Fibroblast of skin of abdomen (primary cell): ENCODE results near the gene RMDN2.
A peak's percentile ranks its signal among the peaks of the same experiment; 100 is the strongest.
"Not testable (repeated sequence)": the region's sequence is repeated elsewhere in the genome, so short reads cannot be mapped to it uniquely, and the experiment has no call there.

Source experiments
- DNase-seq: peaks from one replicate; pipeline ENCODE4 v3.0.0-alpha.2; 2013

RMDN2 gene

DNA sequence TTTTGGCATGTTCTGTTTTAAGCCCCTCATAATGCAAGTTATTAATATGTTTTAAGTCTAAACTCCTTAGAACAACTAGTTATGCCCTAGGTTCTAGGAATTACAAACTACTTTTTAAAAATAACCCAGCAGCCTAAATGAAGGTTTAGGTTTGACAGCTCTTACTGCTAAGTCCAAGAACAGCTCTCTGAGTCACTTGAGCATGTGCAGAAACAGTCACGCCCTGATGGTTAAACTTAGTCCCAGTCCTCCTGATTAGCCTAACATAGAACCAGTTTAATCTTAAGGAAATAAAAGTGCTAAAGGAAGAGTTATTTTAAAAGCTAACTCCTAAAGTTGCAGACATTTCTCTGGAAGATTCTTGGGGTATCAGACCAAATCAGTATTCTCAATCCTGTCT, 72.5 kb downstream of the RMDN2 start:
- no peak for DNase-seq

DNA sequence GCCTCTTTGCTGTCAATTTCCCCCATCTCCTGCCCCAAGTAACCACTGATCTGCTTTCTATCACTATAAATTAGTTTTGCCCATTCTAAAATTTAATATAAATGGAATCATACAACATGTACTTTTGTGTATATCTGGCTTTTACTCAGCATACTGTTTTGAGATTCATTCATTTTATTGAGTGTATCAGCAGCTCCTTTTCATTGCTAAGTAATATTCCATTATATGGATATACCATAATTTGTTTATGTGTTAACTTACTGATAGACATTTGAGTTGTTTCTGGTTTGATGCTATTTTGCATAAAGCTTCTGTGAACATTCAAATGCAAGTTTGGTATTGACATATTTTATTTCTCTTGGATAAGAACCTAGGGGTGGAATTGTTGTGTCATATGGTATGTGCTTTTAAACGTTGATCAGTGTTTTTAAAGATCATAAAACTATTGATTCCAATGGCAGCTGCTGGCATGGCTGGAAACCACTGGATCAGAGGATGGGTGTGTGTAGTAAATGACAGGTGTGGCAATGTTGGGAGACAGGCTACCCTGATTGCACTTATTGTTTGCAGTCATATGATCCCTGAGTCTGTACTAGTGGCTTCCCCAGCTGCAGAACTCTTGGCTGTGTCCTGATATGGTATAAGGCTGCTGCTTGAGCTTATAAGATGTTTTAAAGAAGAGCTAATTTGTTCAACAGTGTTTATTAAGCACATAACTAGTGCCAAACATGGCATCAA, 75.6 kb downstream of the RMDN2 start:
- no peak for DNase-seq

DNA sequence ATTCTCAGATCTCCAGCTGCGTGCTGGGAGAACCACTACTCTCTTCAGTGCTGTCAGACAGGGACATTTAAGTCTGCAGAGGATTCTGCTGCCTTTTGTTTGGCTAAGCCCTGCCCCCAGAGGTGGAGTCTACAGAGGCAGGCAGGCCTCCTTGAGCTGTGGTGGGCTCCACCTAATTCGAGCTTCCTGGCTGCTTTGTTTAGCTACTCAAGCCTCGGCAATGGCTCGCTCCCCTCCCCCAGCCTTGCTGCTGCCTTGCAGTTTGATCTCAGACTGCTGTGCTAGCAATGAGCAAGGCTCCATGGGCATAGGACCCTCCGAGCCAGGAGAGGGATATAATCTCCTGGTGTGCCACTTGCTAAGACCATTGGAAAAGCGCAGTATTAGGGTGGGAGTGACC, 85.1 kb downstream of the RMDN2 start:
- DNase-seq = not testable (repeated sequence)

DNA sequence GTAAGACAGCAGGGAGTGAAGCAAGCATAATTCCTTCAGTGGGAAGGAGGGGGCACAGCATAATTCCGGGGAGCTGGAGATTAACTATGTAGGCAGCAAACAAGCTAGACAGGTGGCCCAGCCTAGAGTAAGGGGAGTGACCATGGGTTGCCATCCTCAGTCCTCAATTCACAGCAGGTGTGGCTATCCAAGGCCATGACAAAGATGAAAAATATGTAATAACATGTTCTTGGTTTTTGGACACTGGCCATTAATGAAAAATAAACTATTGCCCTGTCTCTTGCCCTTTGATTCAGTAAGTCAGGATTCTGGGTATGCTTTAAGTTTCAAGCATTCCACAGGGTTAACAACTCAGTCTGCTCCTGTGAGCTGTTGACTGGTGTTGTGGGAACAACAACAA, 85.9 kb downstream of the RMDN2 start:
- DNase-seq = no peak

DNA sequence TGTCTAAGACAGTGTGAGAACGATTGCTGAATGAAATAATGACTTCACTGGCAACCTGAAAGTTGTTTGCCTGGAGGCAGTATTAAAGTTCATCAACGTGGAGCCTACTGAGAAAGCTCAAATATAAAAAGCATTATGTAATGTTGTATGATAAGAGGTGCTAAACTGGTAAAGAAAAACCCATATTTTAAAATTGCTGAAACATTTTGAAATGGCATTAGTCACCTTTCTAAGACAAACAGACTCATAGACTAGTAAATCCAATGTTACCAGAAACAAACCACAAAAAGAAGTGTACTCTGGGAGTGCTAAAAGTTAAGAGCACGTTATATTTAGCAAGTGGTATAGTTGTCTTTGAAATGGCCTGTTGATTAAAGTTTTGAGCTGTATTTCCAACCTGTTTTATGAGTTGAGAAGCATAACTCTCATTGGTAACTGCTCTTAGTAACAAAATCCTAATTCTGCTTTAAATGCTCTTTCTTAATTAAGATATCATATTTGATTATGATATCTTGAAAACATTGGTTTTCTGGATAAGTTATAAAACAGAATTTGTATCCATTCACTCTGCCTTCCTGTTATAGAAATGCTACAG, 88.2 kb downstream of the RMDN2 start:
- peak; percentile 33 for DNase-seq

DNA sequence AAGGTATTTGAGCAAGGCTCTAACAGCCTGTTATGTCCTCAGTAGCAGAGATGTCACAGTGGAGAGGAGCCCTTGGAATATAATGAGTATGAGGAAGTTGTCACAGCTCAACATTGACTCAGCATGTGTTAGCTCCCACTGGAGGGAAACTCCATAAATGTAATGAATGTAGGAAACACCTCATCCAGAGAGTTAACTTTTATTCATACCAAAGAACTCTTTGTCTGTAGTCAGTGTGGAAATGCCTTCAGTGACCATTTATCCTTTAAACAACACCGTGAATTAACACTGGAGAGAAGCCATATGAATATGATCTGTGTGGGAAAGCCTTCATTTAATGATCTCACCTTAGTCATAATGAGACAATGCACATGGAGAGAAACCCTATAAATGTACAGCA, 91.1 kb downstream of the RMDN2 start:
- DNase-seq = peak; percentile 20

DNA sequence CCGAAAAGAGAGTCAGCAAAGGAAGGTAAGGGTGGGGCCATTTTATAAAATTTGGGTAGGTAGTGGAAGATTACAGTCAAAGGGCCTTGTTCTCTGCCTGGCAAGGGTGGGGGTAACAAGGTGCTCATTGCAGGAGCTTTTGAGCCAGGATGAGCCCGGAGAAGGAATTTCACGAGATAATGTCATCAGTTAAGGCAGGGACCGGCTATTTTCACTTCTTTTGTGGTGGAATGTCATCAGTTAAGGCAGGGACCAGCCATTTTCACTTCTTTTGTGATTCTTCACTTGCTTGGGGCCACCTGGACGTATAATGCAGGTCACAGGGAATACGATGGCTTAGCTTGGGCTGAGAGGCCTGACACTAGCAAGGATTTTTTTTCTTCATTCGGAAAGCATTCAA, 92.7 kb downstream of the RMDN2 start:
- no peak for DNase-seq

DNA sequence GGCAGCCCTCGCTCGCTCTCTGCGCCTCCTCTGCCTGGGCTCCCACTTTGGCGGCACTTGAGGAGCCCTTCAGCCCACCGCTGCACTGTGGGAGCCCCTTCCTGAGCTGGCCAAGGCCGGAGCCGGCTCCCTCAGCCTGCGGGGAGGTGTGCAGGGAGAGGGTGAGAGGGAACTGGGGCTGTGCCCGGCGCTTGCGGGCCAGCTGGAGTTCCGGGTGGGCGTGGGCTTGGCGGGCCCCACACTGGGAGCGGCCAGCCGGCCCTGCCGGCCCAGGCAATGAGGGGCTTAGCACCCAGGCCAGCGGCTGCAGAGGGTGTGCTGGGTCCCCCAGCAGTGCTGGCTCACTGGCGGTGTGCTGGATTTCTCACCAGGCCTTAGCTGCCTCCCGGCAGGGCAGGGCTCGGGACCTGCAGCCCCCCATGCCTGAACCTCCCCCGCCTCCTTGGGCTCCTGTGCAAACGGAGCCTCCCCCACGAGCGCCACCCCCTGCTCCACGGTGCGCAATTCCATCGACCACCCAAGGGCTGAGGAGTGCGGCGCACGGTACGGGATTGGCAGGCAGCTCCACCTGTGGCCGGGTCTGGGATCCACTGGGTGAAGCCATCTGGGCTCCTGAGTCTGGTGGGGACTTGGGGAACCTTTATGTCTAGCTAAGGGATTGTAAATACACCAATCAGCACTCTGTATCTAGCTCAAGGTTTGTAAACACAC, 95.4 kb downstream of the RMDN2 start:
- not testable (repeated sequence) for DNase-seq

DNA sequence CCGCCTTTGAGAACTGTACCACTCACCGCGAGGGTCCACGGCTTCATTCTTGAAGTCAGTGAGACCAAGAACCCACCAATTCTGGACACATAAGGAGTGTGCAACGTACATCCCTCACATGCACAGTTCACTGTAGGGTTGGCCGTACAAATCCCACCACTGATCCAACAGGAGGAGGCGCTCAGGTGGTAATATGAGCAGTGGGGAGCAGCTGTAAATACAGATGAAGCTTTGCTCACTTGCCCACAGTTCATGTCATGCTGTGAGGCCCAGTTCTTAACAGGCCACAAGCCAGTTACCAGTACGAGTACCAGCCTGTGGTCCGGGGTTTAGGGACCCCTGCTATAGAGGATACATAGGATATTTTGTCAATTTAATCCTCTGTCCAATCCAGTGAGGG, 96.5 kb downstream of the RMDN2 start:
- no peak for DNase-seq

DNA sequence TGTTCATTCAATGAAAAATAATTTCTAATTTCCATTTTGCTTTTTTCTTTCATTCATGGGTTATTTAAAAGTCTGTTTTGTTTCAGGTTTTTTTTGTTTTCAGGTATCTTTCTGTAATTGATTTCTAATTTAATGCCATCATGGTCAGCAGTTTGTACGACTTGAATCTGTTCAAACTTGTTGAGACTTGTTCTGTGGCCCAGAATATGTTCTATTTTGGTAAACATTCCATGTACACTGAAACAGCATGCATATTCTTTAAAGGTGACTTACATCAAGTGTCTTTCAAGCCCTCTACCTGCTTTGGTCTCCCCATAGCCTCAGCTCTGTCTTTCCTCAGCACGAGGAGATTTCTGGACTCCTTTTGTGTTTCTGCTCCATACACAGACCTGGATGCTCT, 101.8 kb downstream of the RMDN2 start:
- DNase-seq = no peak

DNA sequence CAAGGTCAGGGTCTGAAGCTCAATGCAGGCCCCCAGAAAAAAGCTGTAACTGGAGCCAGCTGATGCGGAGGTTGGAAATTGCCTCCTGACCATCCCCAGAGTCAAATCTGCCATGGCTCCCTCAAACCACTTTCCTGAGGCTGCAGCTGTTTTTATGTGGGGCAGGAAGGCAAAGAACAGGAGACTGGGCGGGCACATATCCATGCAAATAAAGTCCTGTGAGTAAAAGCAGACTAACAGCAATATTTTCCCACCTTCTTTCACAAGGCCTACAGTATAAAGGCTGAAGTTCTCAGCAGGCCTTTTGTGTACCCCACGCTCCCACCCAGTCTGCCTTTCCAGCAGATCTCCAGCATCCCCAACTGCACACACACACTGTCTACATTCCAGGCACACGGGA, 103.7 kb downstream of the RMDN2 start:
- DNase-seq = no peak

DNA sequence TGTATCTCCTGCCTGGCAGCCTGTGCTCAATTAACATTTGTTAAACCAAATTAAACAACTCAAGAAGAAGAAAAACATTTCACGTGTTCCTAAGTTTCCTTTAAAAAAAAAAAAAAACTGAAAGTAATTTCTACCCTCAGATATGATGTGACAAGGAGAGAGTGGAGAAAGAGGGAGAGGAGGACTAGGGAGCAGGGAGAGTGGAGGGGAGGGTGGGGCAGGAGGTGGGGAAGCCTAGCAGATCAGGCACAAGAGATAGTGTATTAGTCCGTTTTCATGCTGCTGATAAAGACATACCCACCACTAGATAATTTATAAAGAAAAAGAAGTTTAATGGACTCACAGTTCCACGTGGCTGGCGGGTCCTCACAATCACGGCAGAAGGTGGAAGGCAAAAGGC, 104.4 kb downstream of the RMDN2 start:
- no peak for DNase-seq

DNA sequence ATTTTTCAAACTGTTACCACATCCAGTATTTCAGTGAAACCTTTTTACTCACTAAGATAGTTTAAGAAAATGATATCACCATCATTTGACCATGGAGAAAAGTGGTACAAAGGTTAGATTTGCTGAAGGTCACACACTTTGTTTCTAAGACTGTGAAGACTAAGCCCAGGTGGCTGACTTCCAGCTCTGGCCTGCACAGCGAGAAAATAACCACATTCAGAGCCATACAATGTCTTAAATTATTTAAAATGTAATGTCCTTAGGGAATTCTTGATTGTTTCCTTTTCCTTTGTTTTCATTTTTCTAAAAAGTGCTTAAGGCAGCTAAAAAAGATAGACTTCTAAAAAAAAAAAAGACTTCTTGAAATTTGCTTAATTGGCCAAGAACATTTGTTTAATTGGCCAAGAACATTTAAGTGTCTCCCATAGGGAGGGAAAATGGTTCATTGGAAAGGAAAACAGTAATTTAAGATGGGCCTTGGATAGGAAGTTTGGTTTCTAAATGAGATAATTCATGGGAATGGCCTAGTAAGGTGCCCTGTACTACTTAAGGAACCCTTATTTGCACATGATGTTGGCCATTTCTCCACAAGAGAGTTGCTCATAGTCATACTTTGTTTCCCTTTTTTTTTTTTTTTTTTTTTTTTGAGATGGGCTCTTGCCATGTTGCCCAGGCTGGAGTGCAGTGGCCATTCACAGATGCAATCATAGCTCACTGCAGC, 105.7 kb downstream of the RMDN2 start:
- DNase-seq = no peak

DNA sequence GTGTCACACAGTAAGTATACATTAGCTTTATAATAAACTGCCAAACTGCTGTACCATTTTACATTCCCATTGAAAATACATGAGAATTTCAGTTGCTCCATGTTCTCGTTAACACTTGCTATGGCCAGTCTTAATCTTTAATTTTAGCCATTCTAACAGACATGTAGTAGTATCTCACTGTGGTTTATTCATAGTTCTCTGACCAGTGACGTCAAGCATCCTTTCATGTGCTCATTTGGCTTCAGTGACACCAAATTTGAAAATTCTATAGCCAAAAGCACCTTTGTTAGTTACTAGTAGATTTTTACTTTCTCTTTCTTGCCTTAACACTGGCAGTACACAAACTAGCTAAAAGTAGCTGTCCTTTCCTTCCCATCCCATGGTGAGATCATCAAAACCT, 107.9 kb downstream of the RMDN2 start:
- no peak for DNase-seq

DNA sequence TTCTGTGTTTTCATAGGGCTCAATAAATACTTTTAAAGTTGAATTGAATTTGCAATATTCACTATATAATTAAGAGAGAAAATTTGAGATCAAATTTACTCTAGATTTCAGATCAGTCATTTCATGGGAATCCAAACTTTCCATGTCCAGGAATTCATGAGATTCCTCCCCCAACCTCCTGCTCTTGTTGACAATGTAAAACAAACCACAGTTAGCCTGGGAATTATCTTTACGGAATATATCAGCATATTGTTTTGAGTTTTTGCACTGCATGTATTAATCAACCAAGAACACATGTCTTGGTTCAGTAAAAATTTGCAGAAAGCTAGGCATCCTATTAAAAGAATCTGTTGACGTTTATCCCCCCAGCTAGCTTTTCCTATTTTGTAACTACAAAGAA, 108.6 kb downstream of the RMDN2 start:
- peak; percentile 42 for DNase-seq

DNA sequence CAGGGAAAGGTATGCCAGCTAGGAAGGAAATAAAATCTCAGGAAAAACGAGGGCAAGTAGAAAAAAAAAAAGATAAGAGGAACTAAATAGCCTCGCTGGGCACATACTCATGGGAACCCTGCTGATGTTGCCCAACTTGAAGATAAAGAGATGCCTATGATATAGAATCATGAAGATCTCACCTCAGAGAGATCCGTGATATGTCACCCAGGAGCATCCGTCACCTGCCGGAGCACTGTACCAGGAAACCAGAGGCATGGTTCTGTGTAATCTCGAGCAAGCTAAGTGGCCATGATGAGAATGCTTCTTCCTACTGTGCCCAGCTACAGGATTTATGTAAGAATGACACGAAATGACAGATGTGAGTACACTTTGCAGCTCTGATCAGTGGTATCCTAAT, 110.9 kb downstream of the RMDN2 start:
- no peak for DNase-seq

DNA sequence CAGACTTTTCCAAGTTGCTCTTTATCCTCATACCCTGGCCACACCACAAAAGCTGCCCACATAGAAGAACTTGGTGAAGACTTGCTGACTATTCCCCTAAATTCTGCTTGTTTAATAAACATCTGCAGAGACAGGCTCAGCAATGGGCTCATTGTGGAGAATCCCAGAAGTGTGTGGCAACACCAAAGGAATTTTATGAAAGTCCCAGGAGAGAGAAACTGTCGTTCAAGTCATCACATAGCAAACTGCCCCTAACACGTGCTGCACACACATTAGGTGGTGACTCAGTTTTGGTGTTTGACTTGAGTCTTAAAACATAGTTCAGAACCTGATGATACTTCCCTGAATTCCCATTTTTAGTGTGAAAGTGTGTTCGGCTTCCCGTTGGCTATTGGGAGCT, 112.2 kb downstream of the RMDN2 start:
- peak; percentile 46 for DNase-seq

DNA sequence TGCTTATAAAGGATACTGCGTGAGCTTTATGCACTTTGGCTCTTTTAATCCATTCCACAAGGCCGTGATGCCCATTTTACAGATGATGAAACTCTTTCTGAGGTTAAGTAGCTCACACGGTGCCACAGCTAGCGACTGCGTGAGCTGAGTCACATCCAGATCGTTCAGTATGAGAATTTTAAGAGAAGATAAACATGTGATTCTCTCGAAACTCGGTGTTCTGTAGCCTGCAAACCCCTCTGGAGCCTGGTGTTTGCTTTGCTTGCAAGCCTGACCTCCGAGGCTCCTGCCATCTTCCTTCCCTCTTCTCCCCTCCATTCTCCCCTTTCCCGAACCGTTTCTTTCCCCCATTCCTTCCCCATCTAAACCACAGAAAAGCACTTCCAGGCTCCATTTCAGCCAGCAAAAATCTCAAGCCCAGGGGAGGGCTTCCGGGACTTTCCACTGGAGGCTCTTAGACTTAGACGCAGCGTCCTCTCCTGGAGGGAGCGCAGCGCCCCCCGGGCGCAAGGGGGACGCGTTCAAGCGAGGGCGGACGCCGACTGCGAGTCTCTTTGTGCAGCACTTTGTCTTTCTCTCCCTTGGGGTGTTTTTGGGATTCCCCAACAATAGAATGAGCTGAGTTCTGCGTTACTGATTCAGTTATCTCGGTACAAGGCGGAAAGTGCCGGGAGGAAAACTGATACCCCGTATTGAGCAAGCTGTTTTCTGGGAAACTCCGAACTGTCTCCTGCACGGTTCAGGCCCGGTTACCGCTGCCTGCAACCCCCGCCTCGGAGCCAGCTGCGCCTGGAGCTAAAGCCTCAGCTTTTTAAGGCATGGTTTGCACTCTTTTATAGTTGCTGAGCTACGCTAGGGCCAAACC, 112.9 kb downstream of the RMDN2 start:
- peak; percentile 58 for DNase-seq

DNA sequence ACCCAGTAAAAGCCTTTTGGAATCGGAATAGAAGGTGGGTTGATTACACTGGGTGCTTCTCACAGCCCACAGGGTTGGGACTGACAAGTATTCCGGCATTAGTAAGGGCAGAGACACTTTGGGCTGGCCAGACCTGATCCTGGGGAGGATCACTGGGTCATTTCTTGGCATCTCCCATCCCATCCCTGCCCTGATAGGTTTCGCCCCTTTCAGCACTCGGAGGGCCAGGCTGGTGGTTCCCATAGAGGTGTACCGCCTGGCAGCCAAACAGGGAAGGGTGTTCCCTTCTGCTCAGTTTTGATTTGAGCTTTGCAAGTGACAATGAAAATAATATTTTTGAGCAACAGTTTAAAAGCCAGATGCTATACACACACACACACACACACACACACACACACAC, 113.6 kb downstream of the RMDN2 start:
- no peak for DNase-seq

DNA sequence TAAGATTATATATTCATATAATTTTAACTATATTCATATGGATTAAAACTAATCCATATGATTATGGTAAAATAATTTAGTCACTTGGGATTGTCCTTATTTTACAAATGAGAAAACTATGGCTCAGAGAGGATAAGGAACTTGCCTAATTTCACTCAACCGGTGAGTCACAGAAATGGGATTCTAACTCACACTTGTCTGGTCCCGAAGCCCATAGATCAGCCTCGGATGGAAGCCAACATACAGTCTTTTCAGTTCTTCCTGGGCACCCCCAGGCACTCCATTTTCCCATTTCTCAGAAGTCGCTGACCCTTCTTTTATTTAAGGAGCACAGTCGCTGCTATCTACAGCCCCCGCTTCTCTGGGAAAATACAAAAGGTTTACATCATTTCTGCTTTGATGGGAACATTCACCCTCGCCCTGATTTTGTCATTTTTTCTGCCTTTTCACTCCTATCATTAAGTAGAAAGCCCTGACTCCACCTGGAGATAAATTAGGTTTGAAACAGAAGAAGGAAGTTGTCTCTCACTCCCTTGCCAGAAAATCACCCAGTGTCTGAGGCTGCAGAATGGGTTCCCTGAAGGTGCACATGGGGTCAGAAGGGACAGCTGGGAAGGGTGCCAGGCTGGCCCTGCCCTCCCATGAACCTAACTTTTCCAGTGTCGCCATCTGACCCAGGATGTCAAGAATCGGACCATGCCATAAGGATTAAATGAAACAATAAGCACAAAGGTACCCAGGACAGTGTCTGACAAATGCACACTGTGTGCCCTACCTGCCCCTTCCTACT, 114.2 kb downstream of the RMDN2 start:
- DNase-seq = peak; percentile 69

DNA sequence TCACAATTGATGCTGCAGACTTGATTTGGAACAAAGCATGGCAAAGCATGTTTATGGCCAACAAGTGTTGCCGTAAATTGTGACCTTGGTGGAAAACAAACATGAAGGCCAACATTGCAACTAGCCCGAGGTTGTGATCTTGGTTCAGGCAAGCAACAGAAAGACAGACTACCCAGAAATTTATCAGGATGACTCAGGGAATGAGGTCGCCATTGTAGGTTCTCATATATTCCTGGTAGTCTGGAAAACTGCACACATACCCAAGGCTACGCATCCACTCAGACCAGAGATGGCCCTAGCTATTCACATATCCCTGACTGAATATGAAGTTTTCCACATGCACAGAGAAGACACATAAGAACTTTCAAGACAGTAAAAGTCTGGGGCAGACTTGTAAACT, 120.7 kb downstream of the RMDN2 start:
- DNase-seq = no peak

DNA sequence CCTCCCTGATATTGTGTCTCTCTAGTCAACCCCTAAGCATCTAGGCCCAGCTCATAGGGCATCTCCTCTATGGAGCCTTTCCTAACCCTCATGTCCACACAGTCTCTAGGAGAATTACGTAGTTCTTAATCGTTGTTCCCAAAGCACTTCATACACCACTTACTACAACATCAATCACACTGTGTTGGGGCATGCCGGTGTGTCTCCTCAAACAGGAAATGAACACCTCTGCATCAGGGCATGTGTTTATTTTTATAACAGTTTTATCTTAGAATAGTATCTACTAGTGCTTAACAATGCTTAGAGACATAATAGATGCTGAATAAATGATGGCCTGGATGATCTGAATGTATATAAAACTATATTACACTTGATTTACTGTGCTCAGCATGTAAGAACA, 131.1 kb downstream of the RMDN2 start:
- DNase-seq = no peak
